H9 (cell line): ENCODE measurements around the gene SIPA1L3. TPM values are rescaled to one million over a fixed set of nuclear protein-coding genes. Genes with fewer than 3 reads are reported as not detected.

ENCODE experiments used
- DNase-seq: peaks from one replicate; pipeline ENCODE4 v3.0.0-alpha.2; 2017
- H2AFZ ChIP-seq: one replicate; pipeline ENCODE4 v1.6.1; 2013; ENCODE audit warnings: mild to moderate bottlenecking, low read length, control low read depth, moderate library complexity
- H2AK5ac ChIP-seq: 2 replicates; pipeline ENCODE4 v1.6.1; 2013; ENCODE audit warnings: low read length, control low read depth, mixed read lengths; ENCODE audit not compliant: insufficient read length
- H2BK120ac ChIP-seq: one replicate; pipeline ENCODE4 v1.6.1; 2013; ENCODE audit warnings: low read depth, mild to moderate bottlenecking, low read length, control low read depth, inconsistent platforms; ENCODE audit not compliant: poor library complexity, severe bottlenecking
- H2BK12ac ChIP-seq: 2 replicates; pipeline ENCODE4 v1.6.1; 2013; ENCODE audit warnings: low read length, control low read depth, mixed read lengths, low read depth; ENCODE audit not compliant: insufficient read length
- H2BK15ac ChIP-seq: 2 replicates; pipeline ENCODE4 v1.6.1; 2013; ENCODE audit warnings: low read depth, low read length, control low read depth
- H2BK20ac ChIP-seq: one replicate; pipeline ENCODE4 v1.6.1; 2013; ENCODE audit warnings: low read depth, mild to moderate bottlenecking, low read length, control low read depth, inconsistent platforms; ENCODE audit not compliant: poor library complexity, severe bottlenecking
- H2BK5ac ChIP-seq: 2 replicates; pipeline ENCODE4 v1.6.1; 2013; ENCODE audit warnings: low read length, control low read depth, mixed read lengths; ENCODE audit not compliant: insufficient read length
- H3K14ac ChIP-seq: 2 replicates; pipeline ENCODE4 v1.6.1; 2013; ENCODE audit warnings: low read length, control low read depth; ENCODE audit not compliant: insufficient read depth
- H3K18ac ChIP-seq: 2 replicates; pipeline ENCODE4 v1.6.1; 2013; ENCODE audit warnings: low read depth, mild to moderate bottlenecking, mixed read lengths, low read length, control low read depth; ENCODE audit not compliant: insufficient read length
- H3K23ac ChIP-seq: 2 replicates; pipeline ENCODE4 v1.6.1; 2013; ENCODE audit warnings: low read length, control low read depth, mixed read lengths, low read depth; ENCODE audit not compliant: insufficient read length
- H3K23me2 ChIP-seq: 2 replicates; pipeline ENCODE4 v1.6.1; 2013; ENCODE audit warnings: low read depth, mild to moderate bottlenecking, mixed read lengths, low read length, control low read depth; ENCODE audit not compliant: insufficient read length, poor library complexity, severe bottlenecking
- H3K27ac ChIP-seq: 2 replicates; pipeline ENCODE4 v1.5.1; 2013; ENCODE audit warnings: low read length, control low read depth, mixed read lengths, low read depth; ENCODE audit not compliant: insufficient read length
- H3K27me3 ChIP-seq: 2 replicates; pipeline ENCODE4 v1.6.1; 2013; ENCODE audit warnings: low read length, control low read depth, inconsistent platforms; ENCODE audit not compliant: insufficient read depth
- H3K4ac ChIP-seq: 2 replicates; pipeline ENCODE4 v1.6.1; 2013; ENCODE audit warnings: low read depth, mild to moderate bottlenecking, control low read depth, inconsistent platforms, low read length, moderate library complexity
- H3K4me1 ChIP-seq: 2 replicates; pipeline ENCODE4 v1.6.1; 2013; ENCODE audit warnings: low read length, control low read depth, inconsistent platforms; ENCODE audit not compliant: insufficient read depth
- H3K4me2 ChIP-seq: 2 replicates; pipeline ENCODE4 v1.6.1; 2013; ENCODE audit warnings: low read length, control low read depth, mixed read lengths; ENCODE audit not compliant: insufficient read length, insufficient read depth
- H3K56ac ChIP-seq: 2 replicates; pipeline ENCODE4 v1.6.1; 2013; ENCODE audit warnings: low read depth, mild to moderate bottlenecking, mixed read lengths, low read length, control low read depth; ENCODE audit not compliant: insufficient read length
- H3K79me1 ChIP-seq: 2 replicates; pipeline ENCODE4 v1.6.1; 2013; ENCODE audit warnings: low read depth, mild to moderate bottlenecking, moderate library complexity, low read length, control low read depth, inconsistent platforms; ENCODE audit not compliant: insufficient read depth, poor library complexity, severe bottlenecking
- H3K79me2 ChIP-seq: 2 replicates; pipeline ENCODE4 v1.6.1; 2013; ENCODE audit warnings: low read length, control low read depth, inconsistent platforms; ENCODE audit not compliant: insufficient read depth
- H3K9ac ChIP-seq: 2 replicates; pipeline ENCODE4 v1.6.1; 2013; ENCODE audit warnings: low read length, control low read depth, mixed read lengths; ENCODE audit not compliant: insufficient read length; ENCODE audit errors: extremely low read depth
- H3K9me3 ChIP-seq: one replicate; pipeline ENCODE4 v1.6.1; 2013; ENCODE audit warnings: low read depth, low read length, inconsistent platforms; ENCODE audit not compliant: control insufficient read depth
- H3T11ph ChIP-seq: one replicate; pipeline ENCODE4 v1.6.1; 2013; ENCODE audit warnings: mild to moderate bottlenecking, low read length, control low read depth, inconsistent platforms
- H4K20me1 ChIP-seq: one replicate; pipeline ENCODE4 v1.6.1; 2013; ENCODE audit not compliant: control insufficient read depth, insufficient read length, insufficient read depth
- H4K5ac ChIP-seq: 2 replicates; pipeline ENCODE4 v1.6.1; 2013; ENCODE audit warnings: low read depth, mild to moderate bottlenecking, mixed read lengths, low read length, control low read depth; ENCODE audit not compliant: insufficient read length
- H4K8ac ChIP-seq: replicated peaks from 2 replicates; pipeline ENCODE4 v1.6.1; 2013; ENCODE audit warnings: low read length, control low read depth, mixed read lengths, low read depth; ENCODE audit not compliant: insufficient read length
- H4K91ac ChIP-seq: 2 replicates; pipeline ENCODE4 v1.6.1; 2013; ENCODE audit warnings: low read depth, mild to moderate bottlenecking, moderate library complexity, mixed read lengths, low read length, control low read depth; ENCODE audit not compliant: insufficient read length
- H3K27ac Mint-ChIP-seq, 3 experiments: 2 replicates in 2 of 3; 3 replicates in 1 of 3; pipeline ENCODE4 v1.8.0; 2020 to 2021; ENCODE audit warnings: mixed read lengths in 3 of 3, mild to moderate bottlenecking in 1 of 3, moderate library complexity in 1 of 3
- H3K27me3 Mint-ChIP-seq: 2 replicates; pipeline ENCODE4 v1.8.0; 2021; ENCODE audit warnings: low read depth, mild to moderate bottlenecking, moderate library complexity, mixed read lengths
- H3K36me3 Mint-ChIP-seq, 3 experiments: 2 replicates in 2 of 3; 3 replicates in 1 of 3; pipeline ENCODE4 v1.8.0; 2020 to 2021; ENCODE audit warnings: low read depth in 3 of 3, mixed read lengths in 3 of 3; ENCODE audit not compliant: insufficient read depth in 1 of 3
- H3K4me1 Mint-ChIP-seq, 2 experiments: 2 replicates each; pipeline ENCODE4 v1.8.0; 2020; ENCODE audit warnings: mixed read lengths in 2 of 2
- H3K4me3 Mint-ChIP-seq, 2 experiments: 2 replicates in 1 of 2; 3 replicates in 1 of 2; pipeline ENCODE4 v1.8.0; 2020 to 2021; ENCODE audit warnings: mild to moderate bottlenecking in 2 of 2, mixed read lengths in 2 of 2, moderate library complexity in 1 of 2
- H3K9me3 Mint-ChIP-seq, 2 experiments: 2 replicates in 1 of 2; 3 replicates in 1 of 2; pipeline ENCODE4 v1.8.0; 2020; ENCODE audit warnings: mild to moderate bottlenecking in 2 of 2, mixed read lengths in 2 of 2, moderate library complexity in 1 of 2
- WGBS: extraction: QIAGEN DNeasy Blood & Tissue Kit; methylation state at CpG from one replicate; pipeline ENCODE4 v1.1.7; 2013; ENCODE audit warnings: missing lambda C conversion rate, low lambda C conversion rate, mixed read lengths; ENCODE audit not compliant: insufficient read length; ENCODE audit errors: extremely low coverage; 5-methylcytosine and 5-hydroxymethylcytosine counted together
- total RNA-seq: library from RNA; stranded (reverse); gene quantifications from 2 replicates; pipeline ENCODE4 v1.2.1, GENCODE V29; 2021
- TF ChIP-seq, protein P1 (sequence below): fragments of 200-600 bp; sonication (generic); conservative IDR thresholded peaks from 3 replicates; pipeline ENCODE4 v1.8.0; 2021; ENCODE audit warnings: antibody characterized with exemption, mild to moderate bottlenecking

SIPA1L3 gene
- total RNA-seq, 1 experiment from 2014 or later = 40.1 TPM

DNA sequence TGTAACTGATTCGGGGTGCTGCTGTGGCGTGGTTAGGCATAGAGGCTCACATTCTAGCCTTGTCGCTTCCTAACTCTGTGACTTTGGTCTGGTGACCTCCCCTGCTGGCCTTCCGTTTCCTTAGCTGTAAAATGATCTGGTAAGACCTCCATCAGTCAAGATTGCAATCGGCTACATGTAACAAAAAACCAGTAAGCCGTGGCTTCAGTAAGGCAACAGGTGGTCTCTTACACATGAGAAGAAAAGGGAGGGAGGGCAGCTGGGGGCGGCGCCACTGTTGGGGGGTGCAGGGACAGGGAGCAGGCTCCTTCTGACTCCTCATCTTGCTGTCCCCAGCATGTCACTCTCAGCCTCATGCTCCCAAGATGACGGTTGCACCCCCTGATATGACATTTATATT lies 148.0 kb downstream of the SIPA1L3 start:
- WGBS = no CpG with 5 or more reads among the region's 9 CpGs
- no peak overlapping the region for H3K18ac ChIP-seq
- H2BK20ac ChIP-seq = no peak overlapping the region
- no peak overlapping the region for H2BK12ac ChIP-seq
- H3K9me3 Mint-ChIP-seq = peaks cover 3 to 4% of the 10 kb centered on the region in 2 experiments; a peak in 2 of 5 replicates
- no peak for DNase-seq
- no peak overlapping the region for H2AFZ ChIP-seq
- no peaks in the 10 kb centered on the region for H3K27me3 ChIP-seq
- no peak overlapping the region for H3T11ph ChIP-seq
- H3K36me3 Mint-ChIP-seq = peaks cover 4 to 11% (median 6%) of the 10 kb centered on the region in 3 experiments
- H3K79me2 ChIP-seq = no peaks in the 10 kb centered on the region
- H4K91ac ChIP-seq = no peak overlapping the region
- no peak overlapping the region for H3K23ac ChIP-seq
- no peaks in the 10 kb centered on the region for H4K20me1 ChIP-seq
- H3K23me2 ChIP-seq = no peaks in the 10 kb centered on the region
- peak overlapping the region; percentile 6 to 64; a peak in 3 of 5 replicates for H3K4me3 Mint-ChIP-seq
- H4K5ac ChIP-seq = no peak overlapping the region
- H3K4me1 ChIP-seq = peaks cover 16% of the 10 kb centered on the region; the same call in 1 of the 2 replicates
- H3K27ac ChIP-seq = no peak overlapping the region
- no peak overlapping the region for H2AK5ac ChIP-seq
- H3K79me1 ChIP-seq = no peaks in the 10 kb centered on the region
- no peak overlapping the region for H4K8ac ChIP-seq
- H3K27ac Mint-ChIP-seq = peak overlapping the region in 2 of 3 experiments; percentile 46 to 69; a peak in 4 of 7 replicates
- H3K9ac ChIP-seq = no peak overlapping the region
- no peak overlapping the region for H2BK120ac ChIP-seq
- no peaks in the 10 kb centered on the region for H3K9me3 ChIP-seq
- peaks cover 35 to 38% of the 10 kb centered on the region in 2 experiments for H3K4me1 Mint-ChIP-seq
- H3K4me2 ChIP-seq = peak overlapping the region; percentile 23
- H2BK15ac ChIP-seq = no peak overlapping the region
- H3K4ac ChIP-seq = no peak overlapping the region
- no peak overlapping the region for H2BK5ac ChIP-seq
- H3K27me3 Mint-ChIP-seq = no peaks in the 10 kb centered on the region; the same call in 1 of the 2 replicates
- TF ChIP-seq, protein P1, sequence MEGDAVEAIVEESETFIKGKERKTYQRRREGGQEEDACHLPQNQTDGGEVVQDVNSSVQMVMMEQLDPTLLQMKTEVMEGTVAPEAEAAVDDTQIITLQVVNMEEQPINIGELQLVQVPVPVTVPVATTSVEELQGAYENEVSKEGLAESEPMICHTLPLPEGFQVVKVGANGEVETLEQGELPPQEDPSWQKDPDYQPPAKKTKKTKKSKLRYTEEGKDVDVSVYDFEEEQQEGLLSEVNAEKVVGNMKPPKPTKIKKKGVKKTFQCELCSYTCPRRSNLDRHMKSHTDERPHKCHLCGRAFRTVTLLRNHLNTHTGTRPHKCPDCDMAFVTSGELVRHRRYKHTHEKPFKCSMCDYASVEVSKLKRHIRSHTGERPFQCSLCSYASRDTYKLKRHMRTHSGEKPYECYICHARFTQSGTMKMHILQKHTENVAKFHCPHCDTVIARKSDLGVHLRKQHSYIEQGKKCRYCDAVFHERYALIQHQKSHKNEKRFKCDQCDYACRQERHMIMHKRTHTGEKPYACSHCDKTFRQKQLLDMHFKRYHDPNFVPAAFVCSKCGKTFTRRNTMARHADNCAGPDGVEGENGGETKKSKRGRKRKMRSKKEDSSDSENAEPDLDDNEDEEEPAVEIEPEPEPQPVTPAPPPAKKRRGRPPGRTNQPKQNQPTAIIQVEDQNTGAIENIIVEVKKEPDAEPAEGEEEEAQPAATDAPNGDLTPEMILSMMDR = no peak
- no peak overlapping the region for H3K56ac ChIP-seq
- H3K14ac ChIP-seq = peak overlapping the region; percentile 51; the same call in 1 of the 2 replicates
